GM19452 (cell line): Measurements from ENCODE around the gene RAI14.
"Not testable (repeated sequence)": the region's sequence is repeated elsewhere in the genome, so short reads cannot be mapped to it uniquely, and the experiment has no call there.

Experiments
- ATAC-seq: cut with Tn5 transposase; IDR thresholded peaks from one replicate; pipeline ENCODE4 v1.9.1; 2021; ENCODE audit not compliant: unreplicated experiment

The RAI14 gene

DNA sequence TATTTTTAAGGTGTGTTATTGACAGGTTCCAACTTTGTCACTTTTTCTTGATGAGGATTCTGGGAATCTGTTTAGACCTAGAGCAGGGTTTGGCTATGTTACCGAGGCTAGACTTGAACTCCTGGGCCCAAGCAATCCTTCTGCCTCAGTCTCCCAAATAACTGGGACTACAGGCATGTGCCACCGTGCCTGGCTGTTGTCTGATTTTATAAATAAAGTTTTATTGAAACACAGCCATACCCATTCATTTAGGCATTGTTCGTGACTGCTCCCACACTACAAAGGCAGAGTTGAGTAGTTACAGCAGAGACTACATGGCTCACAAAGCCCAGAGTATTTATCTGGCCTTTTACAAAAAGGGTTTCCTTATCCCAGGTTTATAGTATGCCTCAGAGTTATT lies 102.4 kb downstream of the RAI14 start:
- ATAC-seq = no peak

DNA sequence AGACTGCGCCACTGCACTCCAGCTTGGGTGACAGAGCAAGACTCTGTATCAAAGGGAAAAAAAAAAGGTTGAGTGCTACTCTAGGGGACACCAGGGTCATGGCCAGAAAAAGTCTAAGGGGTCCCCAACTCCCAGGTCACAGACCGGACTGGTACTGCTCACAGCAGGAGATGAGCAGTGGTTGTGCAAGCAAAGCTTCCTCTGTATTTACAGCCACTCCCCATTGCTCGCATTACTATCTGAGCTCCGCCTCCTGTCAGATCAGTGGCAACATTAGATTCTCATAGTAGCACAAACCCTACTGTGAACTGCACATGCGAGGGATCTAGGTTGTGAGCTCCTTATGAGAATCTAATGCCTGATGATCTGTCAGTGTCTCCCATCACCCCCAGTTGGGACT lies 103.1 kb downstream of the RAI14 start:
- not testable (repeated sequence) for ATAC-seq

DNA sequence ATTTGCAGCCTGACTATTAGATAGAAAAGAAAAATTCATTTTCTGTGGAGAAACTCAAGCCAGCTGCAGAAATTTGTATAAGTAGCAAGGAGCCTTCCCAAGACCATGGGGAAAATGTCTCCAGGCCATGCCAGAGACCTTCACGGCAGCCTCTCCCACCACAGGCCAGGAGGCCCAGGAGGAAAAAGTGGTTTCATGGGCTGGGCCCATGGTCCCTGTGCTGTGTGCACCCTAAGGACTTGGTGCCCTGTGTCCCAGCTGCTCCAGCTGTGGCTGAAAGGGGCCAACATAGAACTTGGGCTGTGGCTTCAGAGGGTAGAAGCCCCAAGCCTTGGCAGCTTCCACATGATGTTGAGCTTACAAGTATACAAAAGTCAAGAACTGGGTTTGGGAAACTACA lies 109.5 kb downstream of the RAI14 start:
- no peak for ATAC-seq

DNA sequence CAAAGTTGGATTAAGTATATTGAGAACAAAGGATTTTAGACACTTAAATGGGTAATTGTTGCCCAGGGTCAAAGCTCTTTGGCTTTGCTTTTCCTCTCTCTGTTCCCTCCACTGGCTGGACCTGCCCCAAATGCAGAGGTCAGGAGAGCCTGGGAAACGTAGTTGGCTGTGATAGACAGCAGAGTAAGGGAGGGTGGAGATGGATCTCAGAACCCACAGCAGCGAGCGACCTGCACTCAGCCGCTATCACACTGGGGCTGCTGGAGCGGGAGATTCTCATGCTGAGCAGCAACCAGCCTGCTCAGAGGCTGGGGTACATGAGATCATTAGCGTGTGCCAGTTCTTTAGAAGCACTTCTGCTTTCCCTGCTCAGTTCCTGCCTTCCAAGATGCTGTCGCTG lies 111.1 kb downstream of the RAI14 start:
- no peak for ATAC-seq

DNA sequence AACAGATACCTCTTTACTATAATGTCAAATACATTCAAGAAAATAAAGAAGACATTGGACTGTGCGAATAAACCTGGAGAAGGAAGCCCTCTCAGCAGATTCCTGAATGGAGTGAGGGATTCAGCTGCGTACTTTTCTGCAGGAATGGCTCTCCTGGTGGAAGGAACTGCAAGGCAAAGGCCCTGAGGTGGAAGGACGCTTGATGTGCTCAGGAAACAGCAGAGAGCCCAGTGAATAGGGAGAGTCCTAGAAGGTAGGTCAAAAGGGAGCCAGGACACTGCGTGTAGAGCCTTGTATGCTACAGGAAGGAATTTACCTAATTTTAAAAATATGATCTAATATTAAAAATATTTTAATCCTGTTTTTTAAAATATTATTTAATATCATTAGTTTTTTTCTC lies 114.4 kb downstream of the RAI14 start:
- no peak for ATAC-seq

DNA sequence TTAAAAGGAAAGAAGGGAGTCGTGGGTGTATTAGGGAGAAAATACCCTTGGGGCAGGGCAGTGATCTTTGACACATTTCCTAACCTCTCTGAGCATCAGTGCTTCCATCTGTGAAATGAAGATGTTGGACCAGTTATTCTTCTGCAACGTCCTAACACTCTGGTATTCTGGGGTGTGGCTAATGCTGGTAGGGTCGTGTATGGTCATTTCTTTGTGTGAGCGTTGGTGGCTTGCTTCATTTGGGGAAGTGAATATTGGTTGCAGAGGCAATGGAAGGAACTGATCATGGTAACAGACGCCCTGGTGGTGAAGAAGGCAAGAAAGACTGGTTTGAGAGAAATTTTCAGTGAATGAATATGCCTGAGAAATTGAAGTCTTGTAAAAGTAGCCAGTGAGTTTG lies 114.9 kb downstream of the RAI14 start:
- ATAC-seq = no peak

DNA sequence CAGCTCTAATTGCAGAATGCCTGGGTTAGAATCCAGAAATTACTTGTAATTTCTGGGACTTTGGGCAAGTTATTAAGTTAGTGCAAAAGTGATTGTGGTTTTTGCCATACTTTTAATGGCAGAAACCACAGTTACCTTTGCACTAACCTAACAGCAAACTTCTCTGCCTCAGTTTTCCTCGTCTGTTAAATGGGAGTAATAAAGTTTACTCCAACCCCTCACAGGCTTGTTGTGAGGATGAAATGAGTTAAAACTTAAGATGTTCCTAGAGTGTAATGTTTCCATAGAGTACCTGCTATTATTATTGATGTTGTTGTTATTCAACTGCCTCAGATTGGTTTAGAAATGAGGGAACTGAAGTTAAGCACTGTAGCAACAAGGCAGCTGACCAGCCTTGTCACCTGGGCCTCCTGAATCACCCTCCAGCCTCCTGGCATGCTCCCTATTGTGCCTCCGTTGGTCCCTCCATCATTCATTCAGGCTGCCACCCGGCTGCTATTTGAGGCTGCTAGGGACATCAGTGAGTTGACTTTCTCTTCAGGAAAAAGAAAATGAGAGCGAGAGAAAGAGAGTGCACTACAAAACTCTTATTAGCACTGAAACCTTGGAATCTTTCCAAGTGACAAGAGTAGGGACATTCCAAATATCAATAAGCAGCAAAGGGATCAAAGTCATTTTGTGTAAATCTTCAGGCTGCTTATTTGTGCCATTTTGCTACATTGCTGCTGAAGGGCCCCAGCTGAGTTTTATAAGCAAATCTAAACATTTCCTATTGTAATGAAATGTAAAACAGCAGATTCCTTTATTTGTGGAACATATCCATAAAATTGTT lies 116.4 kb downstream of the RAI14 start:
- ATAC-seq = no peak

DNA sequence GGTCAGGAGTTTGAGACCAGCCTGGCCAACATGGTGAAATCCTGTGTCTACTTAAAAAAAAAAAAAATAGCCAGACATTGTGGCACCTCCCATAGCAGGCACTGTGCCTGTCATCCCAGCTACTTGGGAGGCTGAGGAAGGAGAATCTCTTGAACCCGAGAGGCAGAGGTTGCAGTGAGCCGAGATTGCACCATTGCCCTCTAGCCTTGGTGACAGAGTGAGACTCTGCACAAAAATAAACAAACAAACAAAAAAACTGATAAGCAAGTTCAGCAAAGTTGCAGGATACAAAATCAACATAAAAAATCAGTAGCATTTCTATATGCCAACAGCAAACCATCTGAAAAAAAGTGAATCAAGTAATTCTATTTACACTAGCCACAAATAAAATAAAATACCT lies 118.0 kb downstream of the RAI14 start:
- ATAC-seq = no peak

DNA sequence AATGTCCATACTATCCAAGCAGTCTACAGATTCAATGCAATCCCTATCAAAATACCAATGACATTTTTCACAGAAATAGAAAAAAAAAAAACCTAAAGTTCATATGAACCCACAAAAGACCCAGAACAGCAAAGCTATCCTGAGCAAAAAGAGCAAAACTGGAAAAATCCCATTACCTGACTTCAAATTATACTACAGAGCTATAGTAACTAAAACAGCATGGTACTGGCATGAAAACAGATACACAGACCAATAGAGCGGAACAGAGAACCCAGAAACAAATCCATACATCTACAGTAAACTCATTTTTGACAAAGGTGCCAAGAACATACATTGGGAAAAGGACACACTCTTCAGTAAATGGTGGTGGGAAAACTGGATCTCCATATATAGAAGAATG lies 118.5 kb downstream of the RAI14 start:
- not testable (repeated sequence) for ATAC-seq

DNA sequence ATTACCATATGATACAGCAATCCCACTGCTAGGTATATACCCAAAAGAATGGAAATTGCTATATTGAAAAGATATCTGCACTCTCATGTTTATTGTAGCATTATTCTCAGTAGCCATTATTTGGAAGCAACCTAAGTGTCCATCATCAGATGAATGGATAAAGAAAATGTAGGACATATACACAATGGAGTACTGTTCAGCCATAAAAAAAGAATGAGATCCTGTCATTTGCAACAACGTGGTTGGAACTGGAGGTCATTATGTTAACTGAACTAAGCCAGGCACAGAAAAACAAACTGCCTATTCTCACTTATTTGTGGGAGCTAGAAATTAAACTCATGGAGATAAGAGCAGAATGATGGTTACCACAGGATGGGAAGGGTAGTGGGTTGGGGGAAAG lies 119.8 kb downstream of the RAI14 start:
- no peak for ATAC-seq

DNA sequence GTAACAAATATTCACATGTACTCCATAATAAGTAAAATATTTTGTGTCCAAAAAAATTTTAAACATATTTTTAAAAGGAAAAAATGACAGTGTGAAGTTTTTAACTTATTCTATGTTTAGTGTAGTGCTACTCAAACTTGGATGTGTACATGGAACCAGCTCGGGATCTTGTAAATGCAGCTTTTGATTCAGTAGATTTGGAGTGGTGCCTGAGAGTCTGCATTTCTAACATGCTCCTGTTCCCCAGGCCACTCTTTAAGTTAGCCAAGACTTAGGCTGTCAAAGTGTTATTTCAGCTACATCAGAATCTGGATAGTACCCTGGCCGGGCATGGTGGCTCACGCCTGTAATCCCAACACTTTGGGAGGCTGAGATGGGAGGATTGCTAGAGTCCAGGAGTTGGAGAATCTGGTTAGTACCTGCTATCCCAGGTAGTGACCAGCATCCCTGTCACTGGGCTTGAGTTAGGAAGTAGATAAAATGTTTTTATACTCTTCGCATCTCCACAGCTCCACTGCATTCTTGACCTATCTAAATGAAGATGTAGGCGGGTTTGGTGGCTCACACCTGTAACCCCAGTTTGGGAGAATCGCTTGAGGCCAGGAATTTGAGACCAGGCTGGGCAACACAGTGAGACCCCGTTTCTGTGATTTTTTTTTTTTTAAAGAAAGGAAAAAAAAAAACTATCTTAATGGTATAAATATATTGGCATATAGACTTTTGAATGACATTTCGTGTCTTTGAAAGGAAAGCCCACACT lies 122.1 kb downstream of the RAI14 start:
- no peak for ATAC-seq

DNA sequence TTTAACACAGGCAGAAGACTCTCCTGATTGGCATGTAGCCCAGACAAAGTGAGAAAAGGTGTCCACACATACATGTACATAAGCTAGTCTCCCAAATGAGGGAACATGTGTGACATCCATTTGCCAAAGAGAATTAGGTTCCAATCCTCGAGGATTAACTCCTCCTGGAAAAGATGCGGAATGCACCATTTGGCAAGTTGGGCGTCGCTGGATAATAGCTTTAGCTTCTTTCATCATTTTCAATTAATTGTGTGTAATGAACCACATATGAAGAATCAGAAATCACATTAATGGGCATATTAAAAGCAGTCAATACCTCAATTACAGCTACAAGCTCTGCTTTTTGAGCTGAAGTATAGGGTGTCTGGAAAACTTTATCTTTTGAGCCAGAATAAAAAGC lies 127.8 kb downstream of the RAI14 start:
- ATAC-seq = not testable (repeated sequence)

DNA sequence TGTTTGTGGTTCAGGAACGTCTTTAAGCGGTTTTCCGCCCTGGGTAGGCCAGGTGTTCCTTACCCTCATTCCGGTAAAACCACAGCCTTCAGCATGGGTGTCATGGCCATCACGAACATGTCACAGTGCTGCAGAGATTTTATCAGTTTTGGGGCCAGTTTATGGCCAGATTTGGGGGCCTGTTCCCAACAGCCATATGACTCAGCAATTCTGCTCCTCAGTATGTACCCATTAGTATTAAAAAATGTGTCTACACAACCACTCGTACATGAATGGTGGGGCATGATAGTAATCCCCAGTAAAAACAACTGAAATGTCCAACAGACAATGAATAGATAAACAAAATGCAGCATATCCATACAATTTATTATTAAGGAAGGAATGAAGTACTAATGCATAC lies 130.9 kb downstream of the RAI14 start:
- ATAC-seq = no peak

DNA sequence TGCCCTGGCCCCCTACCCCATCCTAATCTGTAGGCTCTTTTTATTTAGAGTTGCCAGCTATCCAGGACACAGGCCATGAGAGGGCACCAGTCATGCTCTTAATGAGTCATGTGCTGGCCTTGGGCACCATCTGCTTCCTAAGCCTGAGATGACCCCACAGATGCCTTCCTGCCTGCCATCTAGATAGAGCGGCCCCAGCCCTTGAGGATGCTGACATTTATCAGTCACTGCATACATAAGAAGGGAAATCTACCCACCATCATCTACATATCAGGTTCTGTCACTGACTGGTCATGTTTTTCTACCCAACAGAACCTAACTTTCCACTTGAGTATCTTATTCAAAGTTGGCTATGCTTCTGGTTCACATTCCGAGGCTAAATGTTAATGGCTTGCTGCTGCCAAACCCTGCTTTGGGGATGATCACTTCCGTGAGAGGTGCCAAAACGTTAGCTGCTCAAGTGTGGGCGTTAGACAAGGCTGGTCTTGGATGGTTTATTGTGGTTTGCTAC lies 132.9 kb downstream of the RAI14 start:
- no peak for ATAC-seq

DNA sequence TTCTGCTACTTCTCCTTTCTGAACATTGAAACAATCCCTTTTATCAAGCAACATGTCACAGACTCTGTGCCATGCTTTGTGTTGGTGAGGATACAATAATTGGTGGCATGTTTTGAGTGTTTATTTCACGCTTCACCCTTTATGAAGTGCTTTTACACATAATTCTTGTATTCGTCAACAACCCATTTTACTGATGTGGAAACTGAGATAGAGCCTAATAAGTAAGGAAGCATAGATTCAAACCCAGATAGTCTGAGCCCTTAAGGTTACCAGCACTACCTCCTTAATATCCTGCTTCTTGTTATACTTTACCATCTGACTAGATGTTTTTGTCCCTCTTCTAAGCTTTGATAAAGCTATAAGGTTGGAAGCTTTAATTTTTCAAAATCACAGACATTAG lies 133.5 kb downstream of the RAI14 start:
- no peak for ATAC-seq

DNA sequence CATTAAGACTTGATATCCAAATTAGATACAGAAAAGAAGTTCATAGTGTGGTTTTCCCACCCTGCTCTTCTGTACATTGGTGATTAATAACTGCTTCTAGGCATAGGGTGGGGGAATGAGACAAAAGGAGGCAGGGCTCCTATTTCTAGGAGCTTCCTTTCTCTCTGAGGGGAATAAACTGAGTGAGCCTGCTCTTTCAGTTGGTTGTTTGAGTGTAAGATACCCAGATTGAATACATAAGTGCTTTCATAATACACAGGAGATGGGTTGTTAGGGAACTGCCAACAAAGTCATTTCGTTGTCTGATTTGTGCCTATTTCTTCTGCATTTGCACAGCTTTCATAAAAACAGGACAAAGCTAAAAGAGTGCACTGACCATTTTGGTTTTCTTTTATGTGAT lies 133.9 kb downstream of the RAI14 start:
- no peak for ATAC-seq

DNA sequence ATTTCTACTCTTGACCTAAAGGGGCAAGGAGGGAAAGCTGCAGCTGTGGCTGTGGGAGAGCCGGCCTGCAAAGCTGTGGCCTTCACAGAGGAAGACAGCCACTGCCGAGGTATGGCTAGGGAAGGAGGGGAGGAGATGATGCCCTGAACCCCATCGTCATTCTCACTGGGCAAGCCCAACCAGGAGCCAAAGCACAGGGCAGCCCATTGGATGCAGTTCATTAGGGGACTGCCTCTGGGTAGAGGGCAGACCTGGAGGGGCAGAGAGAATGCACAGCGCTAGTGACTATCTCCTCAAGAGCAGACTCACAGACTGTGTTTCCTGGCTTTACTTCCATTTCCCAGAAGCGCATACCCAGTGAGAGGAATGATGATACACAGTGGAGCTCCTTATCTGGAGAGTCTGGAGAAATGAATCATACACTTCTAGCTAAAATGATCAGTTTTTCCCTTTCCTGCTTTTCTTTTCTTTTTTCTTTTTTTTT lies 135.7 kb downstream of the RAI14 start:
- ATAC-seq = no peak

DNA sequence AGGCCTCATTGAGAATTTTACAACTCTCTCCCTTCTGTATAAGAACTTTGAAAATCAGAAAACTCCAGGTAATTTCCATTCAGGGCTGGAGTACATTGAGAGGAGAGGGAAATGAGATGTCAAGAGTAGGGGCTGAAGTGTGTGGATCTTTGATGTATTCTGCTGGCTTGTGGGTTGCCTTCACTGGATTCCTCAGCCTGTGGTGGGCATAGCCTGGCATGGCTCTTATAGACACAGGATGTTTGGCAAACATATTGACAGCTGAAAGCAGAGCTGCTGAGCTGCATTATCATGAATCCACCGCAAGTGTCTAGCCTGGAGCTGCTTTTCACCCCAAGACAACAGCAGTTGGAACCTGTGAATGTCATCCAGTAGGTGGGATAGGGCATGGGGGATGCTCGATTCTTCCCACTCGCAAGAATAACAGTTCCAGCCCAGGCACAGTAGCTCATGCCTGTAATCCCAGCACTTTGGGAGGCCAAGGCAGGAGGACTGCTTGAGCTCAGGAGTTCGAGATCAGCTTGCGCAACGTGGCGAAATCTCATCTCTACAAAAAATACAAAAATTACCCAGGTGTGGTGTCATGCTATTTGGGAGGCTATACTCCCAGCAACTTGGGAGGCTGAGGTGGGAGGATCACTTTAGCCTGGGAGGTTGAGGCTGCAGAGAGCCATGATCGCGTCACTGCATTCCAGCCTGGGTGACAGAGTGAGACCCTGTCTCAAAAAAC lies 146.9 kb downstream of the RAI14 start:
- no peak for ATAC-seq

DNA sequence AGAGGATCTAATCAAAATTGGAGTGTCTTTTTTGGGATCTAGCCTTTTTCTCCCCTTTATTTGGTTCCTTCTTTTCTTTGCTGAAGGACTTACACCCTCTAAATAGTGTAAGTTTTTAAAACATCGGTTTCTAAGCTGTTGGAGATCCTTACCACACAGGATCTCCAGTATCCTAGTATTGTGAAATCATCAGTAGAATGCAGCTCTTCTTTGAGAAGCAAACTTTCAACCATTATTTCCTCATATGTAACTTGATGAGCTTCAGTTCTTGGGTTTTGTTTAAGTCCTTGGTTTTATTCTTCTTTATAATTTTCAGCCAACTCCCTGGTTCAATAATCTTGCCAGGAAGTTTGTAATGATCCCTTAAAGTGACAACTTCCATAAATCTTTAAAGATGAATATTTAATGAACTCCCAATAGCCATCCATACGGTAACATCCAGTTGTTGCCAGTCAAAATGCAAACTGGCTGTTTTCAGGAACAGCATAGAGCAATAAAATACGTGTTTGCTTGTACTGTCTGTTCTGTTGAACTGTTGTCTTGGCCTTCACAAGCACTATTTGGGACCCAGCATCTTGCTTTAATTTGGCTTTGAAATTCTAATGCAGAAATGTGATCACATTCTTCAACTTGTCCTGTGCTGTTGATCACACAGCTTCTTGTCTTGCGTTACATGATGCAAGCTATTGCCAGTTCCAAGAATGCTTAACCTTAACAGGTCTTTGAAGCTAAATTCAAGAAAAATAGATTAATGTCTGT lies 148.0 kb downstream of the RAI14 start:
- no peak for ATAC-seq

DNA sequence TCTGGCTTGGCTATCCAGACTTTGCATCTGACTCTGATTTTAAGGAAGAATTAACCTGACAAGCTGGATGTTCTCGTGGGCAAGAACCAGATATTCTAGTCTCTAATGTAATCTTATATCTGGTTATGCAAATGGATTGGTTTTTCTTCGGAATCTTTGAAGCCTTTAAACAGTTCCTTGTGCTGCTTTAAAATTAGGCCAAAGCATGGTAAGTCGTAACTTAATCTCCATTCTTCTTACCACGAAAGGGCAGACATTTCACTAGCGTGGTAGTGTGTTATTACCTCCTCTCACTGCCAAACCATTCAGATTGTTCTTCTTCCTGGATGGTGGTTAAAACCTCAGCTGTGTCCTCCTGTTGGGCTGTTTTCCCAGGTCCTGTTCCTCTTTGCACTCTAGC lies 148.8 kb downstream of the RAI14 start:
- no peak for ATAC-seq

DNA sequence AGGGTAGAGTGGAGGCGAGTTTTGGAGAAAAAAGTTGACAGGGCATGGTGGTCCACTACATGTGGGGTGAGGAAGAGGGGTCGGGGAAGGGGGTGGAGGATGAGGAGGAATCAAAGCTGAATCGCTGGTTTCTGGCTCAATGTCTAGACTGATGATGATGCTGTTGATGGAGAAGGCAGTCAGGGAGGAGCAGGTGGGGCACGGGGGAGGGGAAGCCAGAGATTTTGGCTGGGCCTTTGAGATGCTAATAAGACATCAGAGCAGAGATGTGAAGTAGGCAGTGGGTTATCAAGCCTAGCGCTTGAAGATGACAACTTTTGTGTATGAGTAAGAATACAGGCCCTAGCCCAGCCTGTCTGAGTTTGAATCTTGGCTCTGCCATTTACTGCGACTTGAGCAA lies 150.4 kb downstream of the RAI14 start:
- no peak for ATAC-seq
